A673 (cell line): Measurements from ENCODE around the gene KCNT2.

Source experiments
- CTCF ChIP-seq: fragments of 300-800, 200-600 bp; sonication (generic); conservative IDR thresholded peaks from 2 replicates; pipeline ENCODE4 v1.5.1; 2017; ENCODE audit warnings: low read depth, mild to moderate bottlenecking, antibody characterized with exemption, low read length, moderate library complexity, mixed read lengths
- EZH2 ChIP-seq: fragments of 200-600 bp; sonication (generic); IDR thresholded peaks from 2 replicates; pipeline ENCODE4 v1.6.1; 2017; ENCODE audit warnings: borderline replicate concordance, low read depth, mild to moderate bottlenecking, mixed read lengths, antibody characterized with exemption, low read length; ENCODE audit not compliant: poor library complexity, severe bottlenecking

GRCh38 chr1:196401891-196402290 is 206.3 kb downstream of the KCNT2 start:
- no peak for TF ChIP-seq CTCF
- TF ChIP-seq EZH2: no peak
